Mesothelial cell of epicardium (in vitro differentiated cells): Measurements from ENCODE around the gene TOMM40. TPM values are rescaled to one million over a fixed set of nuclear protein-coding genes. Genes with fewer than 3 reads are reported as not detected.
A peak's percentile ranks its signal among the peaks of the same experiment; 100 is the strongest.
"Not testable (repeated sequence)": the region's sequence is repeated elsewhere in the genome, so short reads cannot be mapped to it uniquely, and the experiment has no call there.

ENCODE experiments used
- DNase-seq, 2 experiments: peaks; one replicate each; pipeline ENCODE4 v3.0.0; 2021; ENCODE audit warnings: low spot score in 2 of 2; ENCODE audit not compliant: unreplicated experiment in 2 of 2
- H3K27ac Mint-ChIP-seq: 2 replicates; pipeline ENCODE4 v1.8.0; 2021; ENCODE audit warnings: mixed read lengths
- H3K27me3 Mint-ChIP-seq: 2 replicates; pipeline ENCODE4 v1.8.0; 2021; ENCODE audit warnings: low read depth, mixed read lengths
- H3K36me3 Mint-ChIP-seq: 2 replicates; pipeline ENCODE4 v1.8.0; 2021; ENCODE audit warnings: mixed read lengths
- H3K4me1 Mint-ChIP-seq: 2 replicates; pipeline ENCODE4 v1.8.0; 2021; ENCODE audit warnings: mixed read lengths
- H3K4me3 Mint-ChIP-seq: 2 replicates; pipeline ENCODE4 v1.8.0; 2021; ENCODE audit warnings: mild to moderate bottlenecking, moderate library complexity, mixed read lengths
- H3K9me3 Mint-ChIP-seq: 2 replicates; pipeline ENCODE4 v1.8.0; 2021; ENCODE audit warnings: mixed read lengths
- total RNA-seq: library from RNA; stranded (reverse); gene quantifications from 3 replicates; pipeline ENCODE4 v1.2.1, GENCODE V29; 2021
- TF ChIP-seq, protein P1 (sequence below): fragments of 200-600 bp; sonication (generic); IDR thresholded peaks from one replicate; pipeline ENCODE4 v1.5.0; 2021; ENCODE audit warnings: antibody characterized with exemption; ENCODE audit not compliant: unreplicated experiment

The TOMM40 gene
- total RNA-seq, 1 donor from 2014 or later: 47.8 TPM

DNA sequence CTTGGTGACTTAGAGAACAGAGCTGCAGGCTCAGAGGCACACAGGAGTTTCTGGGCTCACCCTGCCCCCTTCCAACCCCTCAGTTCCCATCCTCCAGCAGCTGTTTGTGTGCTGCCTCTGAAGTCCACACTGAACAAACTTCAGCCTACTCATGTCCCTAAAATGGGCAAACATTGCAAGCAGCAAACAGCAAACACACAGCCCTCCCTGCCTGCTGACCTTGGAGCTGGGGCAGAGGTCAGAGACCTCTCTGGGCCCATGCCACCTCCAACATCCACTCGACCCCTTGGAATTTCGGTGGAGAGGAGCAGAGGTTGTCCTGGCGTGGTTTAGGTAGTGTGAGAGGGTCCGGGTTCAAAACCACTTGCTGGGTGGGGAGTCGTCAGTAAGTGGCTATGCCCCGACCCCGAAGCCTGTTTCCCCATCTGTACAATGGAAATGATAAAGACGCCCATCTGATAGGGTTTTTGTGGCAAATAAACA, 33.2 kb downstream of the TOMM40 start:
- H3K4me3 Mint-ChIP-seq: no peak overlapping the region
- peaks cover 9% of the 10 kb centered on the region for H3K27me3 Mint-ChIP-seq
- H3K36me3 Mint-ChIP-seq: no peaks in the 10 kb centered on the region
- DNase-seq: no peak
- no peak overlapping the region for H3K27ac Mint-ChIP-seq
- TF ChIP-seq, protein P1, sequence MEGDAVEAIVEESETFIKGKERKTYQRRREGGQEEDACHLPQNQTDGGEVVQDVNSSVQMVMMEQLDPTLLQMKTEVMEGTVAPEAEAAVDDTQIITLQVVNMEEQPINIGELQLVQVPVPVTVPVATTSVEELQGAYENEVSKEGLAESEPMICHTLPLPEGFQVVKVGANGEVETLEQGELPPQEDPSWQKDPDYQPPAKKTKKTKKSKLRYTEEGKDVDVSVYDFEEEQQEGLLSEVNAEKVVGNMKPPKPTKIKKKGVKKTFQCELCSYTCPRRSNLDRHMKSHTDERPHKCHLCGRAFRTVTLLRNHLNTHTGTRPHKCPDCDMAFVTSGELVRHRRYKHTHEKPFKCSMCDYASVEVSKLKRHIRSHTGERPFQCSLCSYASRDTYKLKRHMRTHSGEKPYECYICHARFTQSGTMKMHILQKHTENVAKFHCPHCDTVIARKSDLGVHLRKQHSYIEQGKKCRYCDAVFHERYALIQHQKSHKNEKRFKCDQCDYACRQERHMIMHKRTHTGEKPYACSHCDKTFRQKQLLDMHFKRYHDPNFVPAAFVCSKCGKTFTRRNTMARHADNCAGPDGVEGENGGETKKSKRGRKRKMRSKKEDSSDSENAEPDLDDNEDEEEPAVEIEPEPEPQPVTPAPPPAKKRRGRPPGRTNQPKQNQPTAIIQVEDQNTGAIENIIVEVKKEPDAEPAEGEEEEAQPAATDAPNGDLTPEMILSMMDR: no peak
- H3K9me3 Mint-ChIP-seq: no peaks in the 10 kb centered on the region
- H3K4me1 Mint-ChIP-seq: peaks cover 6% of the 10 kb centered on the region

DNA sequence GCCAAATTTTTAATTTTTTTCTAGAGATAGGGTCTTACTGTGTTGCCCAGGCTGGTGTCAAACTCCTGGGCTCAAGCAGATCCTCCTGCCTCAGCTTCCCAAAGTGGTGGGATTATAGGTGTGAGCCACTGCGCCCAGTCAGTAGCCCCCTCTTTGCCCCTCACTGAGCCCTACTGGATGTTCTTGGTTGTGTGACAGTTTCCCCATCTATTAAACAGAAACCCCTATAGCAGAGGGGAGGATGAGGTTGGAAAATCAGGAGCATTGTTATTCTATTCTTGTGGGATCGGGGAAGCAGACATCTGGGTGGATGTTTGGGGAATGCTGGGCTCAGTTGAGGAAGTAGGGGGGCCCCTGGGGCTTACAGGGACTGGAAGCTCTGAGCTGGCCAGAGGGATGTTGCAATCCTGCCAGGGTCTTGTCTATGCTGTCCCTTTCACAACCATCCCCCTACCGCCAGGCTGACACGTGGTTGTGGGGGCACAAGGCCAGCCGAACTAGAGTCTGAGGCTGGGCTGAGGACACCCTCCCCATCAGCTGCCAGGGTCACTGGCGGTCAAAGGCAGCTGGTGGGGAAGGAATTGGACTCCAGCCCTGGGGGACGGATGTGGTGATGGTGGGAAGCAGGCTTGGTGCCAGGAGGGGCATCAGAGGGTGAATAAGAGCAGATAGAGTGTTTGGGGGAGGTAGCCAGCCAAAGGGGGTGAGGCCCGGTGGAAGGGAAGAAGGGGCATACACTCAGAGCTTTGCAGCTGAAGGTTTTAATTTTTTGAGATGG, 34.2 kb downstream of the TOMM40 start:
- no peak for DNase-seq
- H3K4me1 Mint-ChIP-seq: peaks cover 6% of the 10 kb centered on the region
- TF ChIP-seq, protein P1: no peak
- no peak overlapping the region for H3K4me3 Mint-ChIP-seq
- no peaks in the 10 kb centered on the region for H3K9me3 Mint-ChIP-seq
- H3K27me3 Mint-ChIP-seq: peaks cover 9% of the 10 kb centered on the region
- peak overlapping the region; percentile 56 for H3K27ac Mint-ChIP-seq
- no peaks in the 10 kb centered on the region for H3K36me3 Mint-ChIP-seq

DNA sequence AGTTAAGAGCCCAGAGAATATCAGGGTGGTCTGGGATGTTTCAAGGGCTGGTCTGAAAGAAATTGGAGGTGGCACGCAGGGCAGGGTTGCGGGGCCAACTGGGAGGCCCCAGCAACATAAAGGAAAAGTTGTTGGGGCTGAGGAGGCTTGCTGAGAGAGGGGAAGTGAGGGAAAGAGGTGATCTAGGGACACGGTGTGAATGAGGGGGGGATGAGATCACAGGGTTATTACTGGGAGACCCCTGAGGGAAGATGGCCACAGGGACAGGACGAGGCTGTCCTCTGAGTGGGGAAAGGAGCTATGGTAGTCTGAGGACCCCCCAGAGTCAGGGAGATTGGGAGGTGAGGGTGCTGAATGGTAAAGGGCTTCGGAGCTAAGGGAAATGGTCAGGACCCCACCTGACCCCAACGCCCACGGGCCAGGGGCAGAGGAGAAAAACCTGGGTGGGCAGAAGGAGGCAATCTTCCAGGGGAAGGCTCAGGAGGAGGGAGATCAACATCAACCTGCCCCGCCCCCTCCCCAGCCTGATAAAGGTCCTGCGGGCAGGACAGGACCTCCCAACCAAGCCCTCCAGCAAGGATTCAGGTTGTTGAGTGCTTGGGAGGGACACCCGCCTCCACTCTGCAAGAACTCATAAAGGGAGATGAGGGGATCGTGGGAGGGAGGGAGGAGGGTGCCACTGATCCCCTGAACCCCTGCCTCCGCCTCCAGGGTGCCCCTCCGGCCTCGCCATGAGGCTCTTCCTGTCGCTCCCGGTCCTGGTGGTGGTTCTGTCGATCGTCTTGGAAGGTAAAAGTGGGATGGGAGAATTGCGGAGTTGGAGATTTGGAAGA, 35.4 kb downstream of the TOMM40 start:
- H3K36me3 Mint-ChIP-seq, H3K27me3 Mint-ChIP-seq, DNase-seq, H3K4me1 Mint-ChIP-seq, H3K9me3 Mint-ChIP-seq: not testable (repeated sequence)
- peak overlapping the region; percentile 64 for H3K4me3 Mint-ChIP-seq
- H3K27ac Mint-ChIP-seq: peak overlapping the region; percentile 64

DNA sequence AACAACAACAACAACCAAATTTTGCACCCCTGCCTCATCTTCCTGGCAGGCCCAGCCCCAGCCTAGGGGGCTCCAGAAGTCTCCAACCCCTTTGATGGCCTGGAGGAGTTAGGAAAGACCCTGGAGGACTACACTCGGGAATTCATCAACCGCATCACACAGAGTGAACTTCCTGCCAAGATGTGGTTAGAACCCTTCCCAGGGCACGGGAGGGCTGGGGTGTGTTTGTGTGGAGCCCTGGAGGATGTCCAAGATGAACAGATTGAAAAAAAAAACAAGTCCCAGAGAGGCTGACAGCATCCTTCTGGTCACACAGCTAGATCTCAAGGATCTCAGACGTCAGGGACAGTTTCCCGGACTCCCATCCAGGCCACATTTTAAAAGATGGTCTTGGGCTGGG, 36.7 kb downstream of the TOMM40 start:
- TF ChIP-seq, protein P1: no peak
- peaks cover 6% of the 10 kb centered on the region for H3K4me1 Mint-ChIP-seq
- peaks cover 9% of the 10 kb centered on the region for H3K27me3 Mint-ChIP-seq
- no peak overlapping the region for H3K27ac Mint-ChIP-seq
- no peaks in the 10 kb centered on the region for H3K9me3 Mint-ChIP-seq
- H3K36me3 Mint-ChIP-seq: no peaks in the 10 kb centered on the region
- DNase-seq: no peak
- no peak overlapping the region for H3K4me3 Mint-ChIP-seq

DNA sequence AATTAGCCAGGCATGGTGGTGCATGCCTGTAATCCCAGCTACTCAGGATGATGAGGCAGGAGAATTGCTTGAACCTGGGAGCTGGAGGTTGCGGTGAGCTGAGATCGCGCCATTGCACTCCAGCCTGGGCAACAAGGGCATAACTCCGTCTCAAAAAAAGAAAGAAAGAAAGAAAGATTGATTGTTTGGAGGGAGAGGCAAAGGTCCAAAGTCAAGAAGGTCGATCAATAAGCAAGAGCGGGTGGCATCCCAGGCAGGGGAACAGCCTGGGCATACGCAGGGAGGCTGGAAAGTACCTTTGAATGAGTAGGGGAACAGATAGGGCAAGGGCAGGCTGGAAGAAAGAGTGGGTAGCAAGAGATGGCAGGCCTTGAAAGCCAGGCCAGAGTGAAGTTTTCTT, 39.0 kb downstream of the TOMM40 start:
- peaks cover 6% of the 10 kb centered on the region for H3K4me1 Mint-ChIP-seq
- no peak for DNase-seq
- no peaks in the 10 kb centered on the region for H3K9me3 Mint-ChIP-seq
- peaks cover 9% of the 10 kb centered on the region for H3K27me3 Mint-ChIP-seq
- H3K36me3 Mint-ChIP-seq: no peaks in the 10 kb centered on the region
- no peak overlapping the region for H3K4me3 Mint-ChIP-seq
- no peak overlapping the region for H3K27ac Mint-ChIP-seq
- TF ChIP-seq, protein P1: no peak

DNA sequence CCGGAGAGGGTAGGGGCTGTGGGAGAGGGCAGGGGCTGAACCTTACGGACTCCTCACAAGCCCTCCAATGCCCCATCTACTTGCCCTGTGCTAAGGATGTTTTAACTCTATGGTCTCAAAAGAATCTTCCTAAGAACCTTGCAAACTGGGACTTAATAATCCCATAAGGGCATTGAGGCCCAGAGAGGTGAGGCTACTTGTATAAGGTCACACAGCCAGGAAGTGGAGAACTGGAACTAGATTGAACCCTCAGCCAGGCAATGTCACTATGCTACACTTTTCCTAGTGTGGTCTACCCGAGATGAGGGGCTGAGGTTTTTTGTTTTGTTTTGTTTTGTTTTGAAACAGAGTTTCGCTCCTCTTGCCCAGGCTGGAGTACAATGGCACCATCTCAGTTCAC, 40.5 kb downstream of the TOMM40 start:
- no peak for DNase-seq
- TF ChIP-seq, protein P1: no peak
- H3K27me3 Mint-ChIP-seq: peaks cover 3% of the 10 kb centered on the region
- H3K27ac Mint-ChIP-seq: no peak overlapping the region
- peaks cover 5% of the 10 kb centered on the region for H3K4me1 Mint-ChIP-seq
- H3K9me3 Mint-ChIP-seq: no peaks in the 10 kb centered on the region
- H3K36me3 Mint-ChIP-seq: no peaks in the 10 kb centered on the region
- no peak overlapping the region for H3K4me3 Mint-ChIP-seq
